SK-N-SH (cell line): ENCODE results near the gene SUPT20H. TPM values are rescaled to one million over a fixed set of nuclear protein-coding genes. Genes with fewer than 3 reads are reported as not detected.

Experiments
- CTCF ChIA-PET: fragments of 300-600, 350-600 bp; formaldehyde crosslinking; extraction: SDS; loops from one replicate; lab custom pipeline; 2021; lab: Yijun Ruan, JAX
- POLR2A ChIA-PET: fragments of 350-600 bp; sonication (Branson Sonifier 250); formaldehyde crosslinking; extraction: SDS; loops from one replicate; lab custom pipeline; 2020; ENCODE audit warnings: antibody characterized with exemption, inconsistent platforms; lab: Yijun Ruan, JAX
- DNase-seq: peaks from one replicate; pipeline ENCODE4 v3.0.0; 2012
- H2AFZ ChIP-seq: fragments of 200-600 bp; sonication (generic); 2 replicates; pipeline ENCODE4 v1.8.1; 2016; ENCODE audit warnings: antibody characterized with exemption, mild to moderate bottlenecking, low read depth
- H3F3A ChIP-seq: fragments of 200-600 bp; sonication (generic); replicated peaks from 2 replicates; pipeline ENCODE3; 2016; ENCODE audit warnings: antibody characterized with exemption, mild to moderate bottlenecking; ENCODE audit not compliant: insufficient read depth
- H3K27ac ChIP-seq, 2 experiments: fragments of 200-500 bp in 1 of 2; fragments of 200-600 bp in 1 of 2; sonication (Bioruptor generic) in 1 of 2; sonication (generic), shearing (Covaris generic) in 1 of 2; 2 replicates each; pipeline versions ENCODE4 v1.5.1 to v1.6.1; 2014 to 2016; ENCODE audit warnings: low read depth in 2 of 2, inconsistent platforms in 1 of 2, low read length in 1 of 2, mild to moderate bottlenecking in 1 of 2, mixed read lengths in 1 of 2
- H3K27me3 ChIP-seq: fragments of 200-600 bp; sonication (generic), shearing (Covaris generic); 2 replicates; pipeline ENCODE4 v1.6.1; 2016; ENCODE audit warnings: mixed run types; ENCODE audit not compliant: insufficient read depth
- H3K36me3 ChIP-seq, 2 experiments: fragments of 200-500 bp in 1 of 2; fragments of 200-600 bp in 1 of 2; sonication (Bioruptor generic) in 1 of 2; sonication (generic) in 1 of 2; replicated peaks in 1 of 2; 2 replicates each; pipeline versions ENCODE3 to v1.5.1; 2014 to 2016; ENCODE audit warnings: low read length in 1 of 2, mild to moderate bottlenecking in 1 of 2; ENCODE audit not compliant: insufficient read depth in 2 of 2, control insufficient read depth in 1 of 2
- H3K4me1 ChIP-seq, 2 experiments: fragments of 200-500 bp in 1 of 2; fragments of 200-600 bp in 1 of 2; sonication (Bioruptor generic) in 1 of 2; sonication (generic), shearing (Covaris generic) in 1 of 2; 2 replicates each; pipeline versions ENCODE4 v1.5.1 to v1.6.1; 2014 to 2016; ENCODE audit warnings: low read depth in 1 of 2, low read length in 1 of 2, mixed run types in 1 of 2; ENCODE audit not compliant: insufficient read depth in 2 of 2, control insufficient read depth in 1 of 2
- H3K4me2 ChIP-seq: fragments of 200-600 bp; sonication (generic), shearing (Covaris generic); 2 replicates; pipeline ENCODE4 v1.6.1; 2017; ENCODE audit warnings: mixed run types
- H3K4me3 ChIP-seq, 2 experiments: fragments of 200-500 bp in 1 of 2; fragments of 200-600 bp in 1 of 2; sonication (Bioruptor generic) in 1 of 2; sonication (generic), shearing (Covaris generic) in 1 of 2; 2 replicates each; pipeline versions ENCODE4 v1.5.1 to v1.8.1; 2014 to 2016; ENCODE audit warnings: low read depth in 2 of 2, inconsistent platforms in 1 of 2, low read length in 1 of 2, mild to moderate bottlenecking in 1 of 2, mixed read lengths in 1 of 2, moderate library complexity in 1 of 2
- H3K79me2 ChIP-seq: fragments of 200-600 bp; sonication (generic); 2 replicates; pipeline ENCODE4 v1.8.1; 2017; ENCODE audit warnings: mild to moderate bottlenecking; ENCODE audit not compliant: insufficient read depth
- H3K9ac ChIP-seq: fragments of 200-600 bp; sonication (generic); 2 replicates; pipeline ENCODE4 v1.6.1; 2017; ENCODE audit warnings: mixed run types
- H3K9me2 ChIP-seq: fragments of 200-600 bp; sonication (generic); 2 replicates; pipeline ENCODE4 v1.6.1; 2017; ENCODE audit warnings: mixed run types
- H3K9me3 ChIP-seq: fragments of 200-600 bp; sonication (generic); 2 replicates; pipeline ENCODE4 v1.6.1; 2017; ENCODE audit warnings: mixed run types, mild to moderate bottlenecking, moderate library complexity
- H4K20me1 ChIP-seq: fragments of 200-600 bp; sonication (generic); 2 replicates; pipeline ENCODE4 v1.6.1; 2017; ENCODE audit warnings: mild to moderate bottlenecking, mixed run types; ENCODE audit not compliant: insufficient read depth
- EP300 ChIP-seq, 2 experiments: IDR thresholded peaks; 2 replicates each; pipeline versions ENCODE4 v1.4.0 to v1.6.1; 2012; ENCODE audit warnings: borderline replicate concordance in 1 of 2, low read depth in 1 of 2, low read length in 1 of 2
- FOSL2 ChIP-seq: IDR thresholded peaks from 2 replicates; pipeline ENCODE4 v1.4.0; 2012; ENCODE audit warnings: low read depth, mild to moderate bottlenecking, moderate library complexity, borderline replicate concordance
- GATA2 ChIP-seq: sonication (generic); formaldehyde crosslinking; IDR thresholded peaks from 2 replicates; pipeline ENCODE4 v1.5.0; 2020; ENCODE audit warnings: mild to moderate bottlenecking, missing genetic modification reagents
- MXI1 ChIP-seq: IDR thresholded peaks from 2 replicates; pipeline ENCODE4 v1.6.1; 2012; ENCODE audit warnings: mild to moderate bottlenecking, low read depth, low read length, improper control_type of control experiment
- NFIC ChIP-seq: IDR thresholded peaks from 2 replicates; pipeline ENCODE4 v1.4.0; 2012; ENCODE audit warnings: borderline replicate concordance
- POLR2AphosphoS5 ChIP-seq: IDR thresholded peaks from 2 replicates; pipeline ENCODE4 v1.6.1; 2012; ENCODE audit warnings: low read depth, low read length
- SIN3A ChIP-seq: IDR thresholded peaks from 2 replicates; pipeline ENCODE4 v1.6.1; 2012; ENCODE audit warnings: low read depth, mild to moderate bottlenecking, low read length, moderate library complexity, borderline replicate concordance
- TEAD4 ChIP-seq: IDR thresholded peaks from 2 replicates; pipeline ENCODE4 v1.4.0; 2012; ENCODE audit warnings: mild to moderate bottlenecking, borderline replicate concordance; ENCODE audit not compliant: insufficient read depth
- YY1 ChIP-seq: IDR thresholded peaks from 2 replicates; pipeline ENCODE4 v1.4.0; 2012; ENCODE audit warnings: low read depth, mild to moderate bottlenecking
- WGBS: methylation state at CpG from one replicate; pipeline ENCODE4 v1.1.6; 2017; ENCODE audit warnings: low lambda C conversion rate; 5-methylcytosine and 5-hydroxymethylcytosine counted together
- polyA plus RNA-seq, 3 experiments: library from polyadenylated mRNA; depleted of rRNA; stranded (reverse); fragments of >200 nt; gene quantifications; 2 replicates each; pipeline ENCODE4 v1.2.3, GENCODE V29; 2012
- TF ChIP-seq, protein P1 (sequence below): IDR thresholded peaks from 2 replicates; pipeline ENCODE4 v1.6.1; 2012; ENCODE audit warnings: mild to moderate bottlenecking, low read depth, low read length, moderate library complexity
- TF ChIP-seq, protein P2 (sequence below): IDR thresholded peaks from 2 replicates; pipeline ENCODE4 v1.4.0; 2012; ENCODE audit warnings: low read depth
- TF ChIP-seq, protein P3 (sequence below): fragments of 200-600 bp; sonication (generic); IDR thresholded peaks from 2 replicates; pipeline ENCODE4 v1.6.1; 2017; ENCODE audit warnings: antibody characterized with exemption, mild to moderate bottlenecking, moderate library complexity

SUPT20H gene
- polyA plus RNA-seq, 1 of the 3 experiments (the other 2 are of a cell fraction) = 39.4 TPM

DNA sequence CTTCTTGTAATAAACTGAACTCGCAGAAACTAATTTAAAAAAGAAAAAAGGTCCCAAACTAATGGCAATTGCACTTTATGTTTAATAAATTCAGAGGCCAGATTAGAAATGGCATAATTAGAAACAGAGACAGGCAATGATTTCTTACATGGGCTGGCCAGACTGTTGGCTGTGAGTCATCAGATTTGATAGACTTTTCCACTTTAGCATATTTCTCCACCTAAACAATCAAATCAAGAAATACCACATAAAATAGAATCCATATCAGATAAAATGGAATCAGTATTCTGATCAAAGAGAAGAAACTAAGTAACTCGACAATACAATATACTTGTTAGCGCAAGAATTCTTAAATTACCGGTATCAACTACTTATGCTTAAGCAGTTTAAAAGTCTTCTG, 29.9 kb downstream of the SUPT20H start (continued):
- TF ChIP-seq, protein P1, sequence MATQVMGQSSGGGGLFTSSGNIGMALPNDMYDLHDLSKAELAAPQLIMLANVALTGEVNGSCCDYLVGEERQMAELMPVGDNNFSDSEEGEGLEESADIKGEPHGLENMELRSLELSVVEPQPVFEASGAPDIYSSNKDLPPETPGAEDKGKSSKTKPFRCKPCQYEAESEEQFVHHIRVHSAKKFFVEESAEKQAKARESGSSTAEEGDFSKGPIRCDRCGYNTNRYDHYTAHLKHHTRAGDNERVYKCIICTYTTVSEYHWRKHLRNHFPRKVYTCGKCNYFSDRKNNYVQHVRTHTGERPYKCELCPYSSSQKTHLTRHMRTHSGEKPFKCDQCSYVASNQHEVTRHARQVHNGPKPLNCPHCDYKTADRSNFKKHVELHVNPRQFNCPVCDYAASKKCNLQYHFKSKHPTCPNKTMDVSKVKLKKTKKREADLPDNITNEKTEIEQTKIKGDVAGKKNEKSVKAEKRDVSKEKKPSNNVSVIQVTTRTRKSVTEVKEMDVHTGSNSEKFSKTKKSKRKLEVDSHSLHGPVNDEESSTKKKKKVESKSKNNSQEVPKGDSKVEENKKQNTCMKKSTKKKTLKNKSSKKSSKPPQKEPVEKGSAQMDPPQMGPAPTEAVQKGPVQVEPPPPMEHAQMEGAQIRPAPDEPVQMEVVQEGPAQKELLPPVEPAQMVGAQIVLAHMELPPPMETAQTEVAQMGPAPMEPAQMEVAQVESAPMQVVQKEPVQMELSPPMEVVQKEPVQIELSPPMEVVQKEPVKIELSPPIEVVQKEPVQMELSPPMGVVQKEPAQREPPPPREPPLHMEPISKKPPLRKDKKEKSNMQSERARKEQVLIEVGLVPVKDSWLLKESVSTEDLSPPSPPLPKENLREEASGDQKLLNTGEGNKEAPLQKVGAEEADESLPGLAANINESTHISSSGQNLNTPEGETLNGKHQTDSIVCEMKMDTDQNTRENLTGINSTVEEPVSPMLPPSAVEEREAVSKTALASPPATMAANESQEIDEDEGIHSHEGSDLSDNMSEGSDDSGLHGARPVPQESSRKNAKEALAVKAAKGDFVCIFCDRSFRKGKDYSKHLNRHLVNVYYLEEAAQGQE = no peak
- TF ChIP-seq TEAD4 (0 out of 2 replicates have a peak, but pooled peaks have one; percentile 53), NFIC (peak; percentile 44; the same call in 1 of the 2 replicates), EP300 (IDR thresholded peaks at IDR 0.05; ENCODE audit: borderline replicate concordance in 1 of 2, low read depth in 1 of 2, low read length in 1 of 2) (peak; percentile 47 to 60; a peak in 3 of 4 replicates), MXI1 (no peak), FOSL2 (peak; percentile 66), YY1 (no peak)
- TF ChIP-seq, protein P2, sequence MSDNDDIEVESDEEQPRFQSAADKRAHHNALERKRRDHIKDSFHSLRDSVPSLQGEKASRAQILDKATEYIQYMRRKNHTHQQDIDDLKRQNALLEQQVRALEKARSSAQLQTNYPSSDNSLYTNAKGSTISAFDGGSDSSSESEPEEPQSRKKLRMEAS = no peak
- TF ChIP-seq, all 33 proteins: peak for 9

GRCh38 chr13:37027639-37028038, 31.8 kb downstream of the SUPT20H start:
- 95% methylated on average over 2 of the region's 2 CpGs for WGBS
- Histone ChIP-seq H3K9me2 (no peaks in the 10 kb centered on the region; the same call in 1 of the 2 replicates), H3K79me2 (peaks cover 29% of the 10 kb centered on the region), H3K4me1 (peaks cover 19% of the 10 kb centered on the region in 2 experiments; a peak in 3 of 4 replicates), H3K4me2 (no peak overlapping the region), H3K4me3 (no peak overlapping the region), H3F3A (peaks cover 63% of the 10 kb centered on the region), H3K27me3 (no peaks in the 10 kb centered on the region), H2AFZ (no peak overlapping the region)
- no peak for DNase-seq
- TF ChIP-seq YY1 (no peak), SIN3A (no peak), POLR2AphosphoS5 (no peak), GATA2 (no peak)
- TF ChIP-seq, protein P3, sequence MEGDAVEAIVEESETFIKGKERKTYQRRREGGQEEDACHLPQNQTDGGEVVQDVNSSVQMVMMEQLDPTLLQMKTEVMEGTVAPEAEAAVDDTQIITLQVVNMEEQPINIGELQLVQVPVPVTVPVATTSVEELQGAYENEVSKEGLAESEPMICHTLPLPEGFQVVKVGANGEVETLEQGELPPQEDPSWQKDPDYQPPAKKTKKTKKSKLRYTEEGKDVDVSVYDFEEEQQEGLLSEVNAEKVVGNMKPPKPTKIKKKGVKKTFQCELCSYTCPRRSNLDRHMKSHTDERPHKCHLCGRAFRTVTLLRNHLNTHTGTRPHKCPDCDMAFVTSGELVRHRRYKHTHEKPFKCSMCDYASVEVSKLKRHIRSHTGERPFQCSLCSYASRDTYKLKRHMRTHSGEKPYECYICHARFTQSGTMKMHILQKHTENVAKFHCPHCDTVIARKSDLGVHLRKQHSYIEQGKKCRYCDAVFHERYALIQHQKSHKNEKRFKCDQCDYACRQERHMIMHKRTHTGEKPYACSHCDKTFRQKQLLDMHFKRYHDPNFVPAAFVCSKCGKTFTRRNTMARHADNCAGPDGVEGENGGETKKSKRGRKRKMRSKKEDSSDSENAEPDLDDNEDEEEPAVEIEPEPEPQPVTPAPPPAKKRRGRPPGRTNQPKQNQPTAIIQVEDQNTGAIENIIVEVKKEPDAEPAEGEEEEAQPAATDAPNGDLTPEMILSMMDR = no peak
- TF ChIP-seq, all 33 proteins: peak for 0
- ChIA-PET CTCF (interaction anchor here (0.6 to 1.2 kb wide), 2 partner anchors 27 to 28 kb away, joined by 3 to 4 read pairs; partner anchors contain the start of gene EXOSC8), POLR2A (no interaction called here)
- Histone ChIP-seq H3K9me3 (no peaks in the 10 kb centered on the region), H3K36me3 (peaks cover 84 to 90% of the 10 kb centered on the region in 2 experiments), H3K9ac (no peak overlapping the region), H3K27ac (no peak overlapping the region; a peak in 1 of 4 replicates), H4K20me1 (peaks cover 4% of the 10 kb centered on the region; the same call in 1 of the 2 replicates)
